NCI-H187 (cell line): ENCODE results near the gene SDS.

Experiments
- DNase-seq, 2 experiments: peaks; one replicate each; lab custom pipeline; 2025; lab: John Stamatoyannopoulos, UW

The SDS gene

GRCh38 chr12:113399490-113399889, 4.2 kb downstream of the SDS start:
- DNase-seq, result no peak

- DNase-seq, result no peak
Measured at GRCh38 chr12:113398346-113399290, 5.1 kb downstream of the SDS start.

- no peak for DNase-seq
Measured at GRCh38 chr12:113397497-113398197, 6.0 kb downstream of the SDS start.

GRCh38 chr12:113396828-113397496, 6.7 kb downstream of the SDS start:
- DNase-seq, result no peak

GRCh38 chr12:113396200-113396599, 7.5 kb downstream of the SDS start:
- no peak for DNase-seq

- no peak for DNase-seq
Measured at GRCh38 chr12:113395119-113395518, 8.6 kb downstream of the SDS start.

GRCh38 chr12:113393749-113394148, 9.9 kb downstream of the SDS start:
- no peak for DNase-seq

GRCh38 chr12:113392988-113393579, 10.6 kb downstream of the SDS start:
- no peak for DNase-seq

GRCh38 chr12:113392520-113392919, 11.2 kb downstream of the SDS start:
- no peak for DNase-seq

GRCh38 chr12:113391650-113392337, 11.9 kb downstream of the SDS start:
- DNase-seq, result no peak

GRCh38 chr12:113391145-113391544, 12.5 kb downstream of the SDS start:
- no peak for DNase-seq

GRCh38 chr12:113390064-113391043, 13.3 kb downstream of the SDS start:
- DNase-seq, result no peak

- DNase-seq, result no peak
Measured at GRCh38 chr12:113388351-113388750, 15.3 kb downstream of the SDS start.

GRCh38 chr12:113387631-113388030, 16.1 kb downstream of the SDS start:
- no peak for DNase-seq

GRCh38 chr12:113386866-113387566, 16.7 kb downstream of the SDS start:
- DNase-seq, result no peak

GRCh38 chr12:113385282-113385882, 18.3 kb downstream of the SDS start:
- DNase-seq, result no peak

GRCh38 chr12:113384778-113385177, 18.9 kb downstream of the SDS start:
- DNase-seq, result no peak

GRCh38 chr12:113382206-113382605, 21.5 kb downstream of the SDS start:
- DNase-seq, result no peak

GRCh38 chr12:113381220-113381619, 22.5 kb downstream of the SDS start:
- DNase-seq, result no peak
